ENCODE results near the gene IL12RB1. TPM values are rescaled to one million over a fixed set of nuclear protein-coding genes. Genes with fewer than 3 reads are reported as not detected.

IL12RB1 gene
- total and polyA plus RNA-seq, 10 of the 15 experiments (the other 5 are each of a cell fraction or from before 2014, with no cell fraction given) = 2.8 to 29.9 (median 17.6) TPM

DNA sequence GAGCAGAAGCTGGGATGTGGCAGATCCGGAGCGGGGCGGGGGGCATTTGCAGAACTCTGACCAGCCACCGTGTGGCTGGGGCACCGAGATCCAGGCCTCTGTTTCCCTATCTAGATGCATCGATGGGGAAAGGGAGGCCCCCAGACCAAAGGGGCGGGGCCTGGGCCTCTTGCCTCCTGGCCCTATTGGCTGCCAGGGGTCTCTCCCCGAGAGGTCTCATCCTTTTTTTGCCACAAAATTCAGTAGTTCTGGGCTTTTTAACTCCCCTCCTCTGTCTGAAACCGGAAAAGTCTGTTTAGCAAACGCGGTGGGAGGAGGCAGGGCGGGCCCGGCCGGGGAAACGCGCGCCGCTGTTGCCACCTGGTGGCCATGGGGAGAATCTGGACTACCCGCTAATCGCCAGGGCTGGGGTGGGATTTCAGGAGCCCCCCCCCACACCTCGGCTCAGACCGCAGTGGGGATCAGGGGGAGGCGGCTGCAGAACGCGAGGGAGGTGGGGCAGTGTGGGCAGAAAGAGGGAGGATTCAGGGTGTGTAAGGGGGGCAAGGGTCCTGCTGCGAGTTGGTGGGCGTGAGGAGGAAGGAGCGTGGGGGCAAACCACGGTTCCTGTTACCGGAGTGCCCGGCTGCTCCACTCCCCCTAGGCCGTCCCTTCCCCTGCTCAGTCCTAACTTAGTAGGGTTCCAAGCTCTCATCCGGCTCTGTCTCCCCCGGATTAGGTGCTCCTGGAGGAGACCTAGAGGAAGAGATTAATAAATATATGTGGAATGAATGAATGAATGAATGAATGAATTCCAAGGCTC is 28.3 kb downstream of the IL12RB1 start (continued):
- TF ChIP-seq, protein P1, sequence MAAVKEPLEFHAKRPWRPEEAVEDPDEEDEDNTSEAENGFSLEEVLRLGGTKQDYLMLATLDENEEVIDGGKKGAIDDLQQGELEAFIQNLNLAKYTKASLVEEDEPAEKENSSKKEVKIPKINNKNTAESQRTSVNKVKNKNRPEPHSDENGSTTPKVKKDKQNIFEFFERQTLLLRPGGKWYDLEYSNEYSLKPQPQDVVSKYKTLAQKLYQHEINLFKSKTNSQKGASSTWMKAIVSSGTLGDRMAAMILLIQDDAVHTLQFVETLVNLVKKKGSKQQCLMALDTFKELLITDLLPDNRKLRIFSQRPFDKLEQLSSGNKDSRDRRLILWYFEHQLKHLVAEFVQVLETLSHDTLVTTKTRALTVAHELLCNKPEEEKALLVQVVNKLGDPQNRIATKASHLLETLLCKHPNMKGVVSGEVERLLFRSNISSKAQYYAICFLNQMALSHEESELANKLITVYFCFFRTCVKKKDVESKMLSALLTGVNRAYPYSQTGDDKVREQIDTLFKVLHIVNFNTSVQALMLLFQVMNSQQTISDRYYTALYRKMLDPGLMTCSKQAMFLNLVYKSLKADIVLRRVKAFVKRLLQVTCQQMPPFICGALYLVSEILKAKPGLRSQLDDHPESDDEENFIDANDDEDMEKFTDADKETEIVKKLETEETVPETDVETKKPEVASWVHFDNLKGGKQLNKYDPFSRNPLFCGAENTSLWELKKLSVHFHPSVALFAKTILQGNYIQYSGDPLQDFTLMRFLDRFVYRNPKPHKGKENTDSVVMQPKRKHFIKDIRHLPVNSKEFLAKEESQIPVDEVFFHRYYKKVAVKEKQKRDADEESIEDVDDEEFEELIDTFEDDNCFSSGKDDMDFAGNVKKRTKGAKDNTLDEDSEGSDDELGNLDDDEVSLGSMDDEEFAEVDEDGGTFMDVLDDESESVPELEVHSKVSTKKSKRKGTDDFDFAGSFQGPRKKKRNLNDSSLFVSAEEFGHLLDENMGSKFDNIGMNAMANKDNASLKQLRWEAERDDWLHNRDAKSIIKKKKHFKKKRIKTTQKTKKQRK (IDR thresholded peaks at IDR 0.05; ENCODE audit: low read depth, low read length) = no peak
- TF ChIP-seq CHD1 (IDR thresholded peaks at IDR 0.05; ENCODE audit: low read depth, low read length) (no peak), YBX1 (IDR thresholded peaks at IDR 0.05) (no peak), FOXK2 (IDR thresholded peaks at IDR 0.05) (no peak), IKZF2 (IDR thresholded peaks at IDR 0.05) (peak in 1 of 2 experiments; percentile 15; a peak in 1 of 4 replicates)
- TF ChIP-seq, protein P2, sequence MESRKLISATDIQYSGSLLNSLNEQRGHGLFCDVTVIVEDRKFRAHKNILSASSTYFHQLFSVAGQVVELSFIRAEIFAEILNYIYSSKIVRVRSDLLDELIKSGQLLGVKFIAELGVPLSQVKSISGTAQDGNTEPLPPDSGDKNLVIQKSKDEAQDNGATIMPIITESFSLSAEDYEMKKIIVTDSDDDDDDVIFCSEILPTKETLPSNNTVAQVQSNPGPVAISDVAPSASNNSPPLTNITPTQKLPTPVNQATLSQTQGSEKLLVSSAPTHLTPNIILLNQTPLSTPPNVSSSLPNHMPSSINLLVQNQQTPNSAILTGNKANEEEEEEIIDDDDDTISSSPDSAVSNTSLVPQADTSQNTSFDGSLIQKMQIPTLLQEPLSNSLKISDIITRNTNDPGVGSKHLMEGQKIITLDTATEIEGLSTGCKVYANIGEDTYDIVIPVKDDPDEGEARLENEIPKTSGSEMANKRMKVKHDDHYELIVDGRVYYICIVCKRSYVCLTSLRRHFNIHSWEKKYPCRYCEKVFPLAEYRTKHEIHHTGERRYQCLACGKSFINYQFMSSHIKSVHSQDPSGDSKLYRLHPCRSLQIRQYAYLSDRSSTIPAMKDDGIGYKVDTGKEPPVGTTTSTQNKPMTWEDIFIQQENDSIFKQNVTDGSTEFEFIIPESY (IDR thresholded peaks at IDR 0.05) = no peak

Data from GM12878 (cell line).